Aorta (tissue), 5 donors: Measurements from ENCODE around the gene BNC2. TPM values are rescaled to one million over a fixed set of nuclear protein-coding genes. Genes with fewer than 3 reads are reported as not detected.

Source experiments
- ATAC-seq: fragments of 200-7000 bp; cut with Tn5 transposase; one replicate; pipeline ENCODE4 v1.9.1; 2022; ENCODE audit warnings: moderate library complexity; ENCODE audit not compliant: low FRiP score
- DNase-seq, 2 donors: peaks; one replicate each; pipeline ENCODE4 v3.0.0-alpha.2; 2020
- H3K27ac ChIP-seq, 2 donors: one replicate each; pipeline ENCODE4 v1.5.1; 2013; ENCODE audit warnings: low read length in 2 of 2, mild to moderate bottlenecking in 2 of 2, moderate library complexity in 2 of 2, control low read depth in 1 of 2, inconsistent platforms in 1 of 2, low read depth in 1 of 2
- H3K27me3 ChIP-seq, 2 donors: one replicate each; pipeline ENCODE4 v1.6.1; 2013; ENCODE audit warnings: control low read depth in 1 of 2, low read length in 1 of 2, mild to moderate bottlenecking in 1 of 2, moderate library complexity in 1 of 2; ENCODE audit not compliant: insufficient read depth in 2 of 2, control insufficient read depth in 1 of 2
- H3K36me3 ChIP-seq, 2 donors: one replicate each; pipeline ENCODE4 v1.6.1; 2013; ENCODE audit warnings: control low read depth in 1 of 2, low read length in 1 of 2, mild to moderate bottlenecking in 1 of 2; ENCODE audit not compliant: insufficient read depth in 2 of 2, control insufficient read depth in 1 of 2
- H3K4me1 ChIP-seq, 2 donors: one replicate each; pipeline ENCODE4 v1.6.1; 2013; ENCODE audit warnings: low read length in 2 of 2, control low read depth in 1 of 2, mild to moderate bottlenecking in 1 of 2, moderate library complexity in 1 of 2; ENCODE audit not compliant: insufficient read depth in 2 of 2, control insufficient read depth in 1 of 2
- H3K4me3 ChIP-seq, 2 donors: one replicate each; pipeline ENCODE4 v1.5.1; 2013; ENCODE audit warnings: low read length in 2 of 2, control low read depth in 1 of 2, mild to moderate bottlenecking in 1 of 2
- H3K9me3 ChIP-seq: one replicate; pipeline ENCODE4 v1.6.1; 2013; ENCODE audit warnings: mild to moderate bottlenecking, low read length; ENCODE audit not compliant: control insufficient read depth
- WGBS, 2 donors: extraction: QIAGEN DNeasy Blood & Tissue Kit; methylation state at CpG; one replicate each; pipeline ENCODE4 v1.1.7; 2013; 5-methylcytosine and 5-hydroxymethylcytosine counted together
- intact Hi-C, 2 donors: fragments of 100-400 bp; cut with DNase I; formaldehyde crosslinking; loops; one replicate each; pipeline versions ENCODE4 v1.14.2 to v1.15.0; 2022
- polyA plus RNA-seq, 2 donors: library from polyadenylated mRNA; stranded (reverse); fragments of 200-250 nt; gene quantifications; one replicate each; pipeline ENCODE4 v1.2.3, GENCODE V29; 2013
- total RNA-seq, 2 donors: library from RNA; stranded (reverse); fragmentation: NEBNext Ultra II Directional; extraction: Animal tissue kit (Norgen Biotek cat#: 25700); gene quantifications; one replicate each; pipeline ENCODE4 v1.2.1, GENCODE V29; 2021
- donor health status: healthy with polysubstance abuse.
- donor health status: Bipolar disorder and iron deficiency.
- donor health status: DM: no; HTN: no; CAD: no.
- donor health status: DM: no; HTN: no; CAD: no.
- donor health status: DM: yes; HTN: yes; CAD: no.

The BNC2 gene
- total and polyA plus RNA-seq, 4 donors: 0.36 to 69.0 (median 11.5) TPM

DNA sequence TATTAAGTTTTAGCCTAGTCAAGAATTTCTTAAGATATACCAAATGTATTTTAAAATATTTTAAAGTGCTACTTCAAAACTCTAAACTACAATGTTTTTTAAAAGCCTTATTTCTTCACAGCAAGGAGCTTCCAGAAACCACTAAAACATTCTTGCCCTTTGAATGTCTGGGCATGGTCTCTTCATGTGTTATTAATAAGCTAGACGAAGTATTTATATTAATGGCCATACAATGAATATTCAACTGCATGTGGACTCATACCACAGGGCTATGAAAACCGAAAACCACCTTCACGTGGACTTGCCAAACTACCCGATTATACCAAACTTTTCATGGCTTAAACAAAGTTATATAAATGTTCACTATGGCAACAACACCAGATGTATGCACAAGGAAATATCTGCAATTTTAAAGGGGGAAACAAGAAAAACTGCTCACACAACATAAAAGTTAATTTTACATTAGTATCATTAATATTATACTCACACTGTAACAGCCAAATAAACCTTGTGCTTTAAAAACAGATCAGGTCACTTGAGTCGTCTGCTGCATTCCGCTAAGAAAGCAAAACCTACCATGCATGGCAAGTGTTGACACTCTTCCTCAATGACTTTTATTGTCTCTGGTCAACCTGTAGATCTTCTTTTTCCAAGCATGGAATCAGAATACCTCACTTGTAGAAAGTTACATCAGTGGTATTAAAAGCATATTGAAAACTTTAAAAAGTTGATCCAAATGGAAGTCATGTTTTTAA is 246.3 kb downstream of the BNC2 start:
- Histone ChIP-seq H3K4me1 (peaks cover 0 to 2% of the 10 kb centered on the region in 2 donors), H3K9me3 (no peaks in the 10 kb centered on the region), H3K4me3 (no peak overlapping the region), H3K27me3 (no peaks in the 10 kb centered on the region), H3K27ac (no peak overlapping the region), H3K36me3 (no peaks in the 10 kb centered on the region)
- intact Hi-C loops: loop anchor here in 1 of 2 donors (10.0 kb wide), 2 partner anchors 81 to 429 kb away; no protein-coding TSS in a partner anchor
- DNase-seq (no peak), ATAC-seq (no peak)
- WGBS, 2 donors: 91% methylated on average over 6 of the region's 6 CpGs

DNA sequence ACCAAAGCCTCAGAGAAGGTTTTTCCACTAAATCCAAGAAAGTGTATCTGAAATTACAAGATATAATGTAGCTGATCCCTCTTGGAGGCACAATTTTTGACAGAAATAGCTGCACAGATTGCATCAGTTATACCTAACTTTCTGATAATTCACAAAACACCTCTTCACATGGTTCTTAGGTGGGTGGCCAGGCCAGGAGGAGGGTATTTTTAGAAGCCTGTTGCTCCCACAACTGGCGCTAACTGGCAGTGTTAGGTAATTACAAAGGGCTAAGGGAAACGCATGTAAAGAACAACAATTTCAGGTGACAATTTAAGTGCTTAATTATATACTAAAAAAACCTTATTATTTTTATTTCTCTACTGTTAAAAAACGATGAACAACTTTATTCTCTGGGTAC is 247.9 kb downstream of the BNC2 start:
- no peaks in the 10 kb centered on the region for H3K9me3 ChIP-seq
- H3K4me1 ChIP-seq: peaks cover 0 to 2% of the 10 kb centered on the region in 2 donors
- DNase-seq (no peak), ATAC-seq (no peak)
- H3K27me3 ChIP-seq: no peaks in the 10 kb centered on the region
- H3K27ac ChIP-seq: no peak overlapping the region
- no peak overlapping the region for H3K4me3 ChIP-seq
- intact Hi-C loops: loop anchor here in 1 of 2 donors (10.0 kb wide), 2 partner anchors 82 to 428 kb away; no protein-coding TSS in a partner anchor
- H3K36me3 ChIP-seq: no peaks in the 10 kb centered on the region
- WGBS, 2 donors: 92 to 95% methylated on average over 3 of the region's 3 CpGs

DNA sequence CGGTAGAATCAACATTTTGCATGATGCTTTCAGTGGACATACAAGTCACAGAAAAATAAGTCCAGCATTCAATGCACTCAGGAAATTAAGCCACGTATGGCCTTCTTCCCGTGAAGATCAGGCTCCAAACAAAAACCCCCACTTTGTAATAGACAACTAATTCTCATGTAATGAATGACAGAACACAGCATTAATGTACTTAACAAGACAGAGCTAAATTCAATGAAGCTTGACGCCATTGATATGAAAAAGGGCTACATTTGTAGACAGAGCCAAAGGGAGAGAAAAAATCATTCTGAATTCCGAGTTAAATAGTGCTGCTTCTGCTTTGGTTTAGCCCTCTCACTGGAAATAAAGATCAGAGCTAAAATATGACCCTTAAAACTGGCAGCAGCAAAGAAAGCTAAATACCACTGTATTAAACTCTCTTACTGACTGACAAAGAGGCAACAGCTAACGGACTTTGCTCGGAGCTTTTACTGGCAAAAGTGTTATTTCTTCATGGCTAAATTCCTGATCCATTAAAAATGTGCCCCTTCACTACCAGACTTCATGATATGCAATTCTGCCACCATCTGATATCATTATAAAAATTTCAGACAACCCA is 250.5 kb downstream of the BNC2 start:
- Histone ChIP-seq H3K36me3 (no peaks in the 10 kb centered on the region), H3K27ac (no peak overlapping the region), H3K27me3 (no peaks in the 10 kb centered on the region), H3K4me3 (no peak overlapping the region), H3K4me1 (no peaks in the 10 kb centered on the region), H3K9me3 (no peaks in the 10 kb centered on the region)
- DNase-seq (no peak), ATAC-seq (no peak)
- intact Hi-C loops: loop anchor here (10.0 kb wide), 2 partner anchors 85 to 425 kb away; no protein-coding TSS in a partner anchor
- 26 to 27% methylated on average over 7 of the region's 7 CpGs for WGBS, 2 donors

DNA sequence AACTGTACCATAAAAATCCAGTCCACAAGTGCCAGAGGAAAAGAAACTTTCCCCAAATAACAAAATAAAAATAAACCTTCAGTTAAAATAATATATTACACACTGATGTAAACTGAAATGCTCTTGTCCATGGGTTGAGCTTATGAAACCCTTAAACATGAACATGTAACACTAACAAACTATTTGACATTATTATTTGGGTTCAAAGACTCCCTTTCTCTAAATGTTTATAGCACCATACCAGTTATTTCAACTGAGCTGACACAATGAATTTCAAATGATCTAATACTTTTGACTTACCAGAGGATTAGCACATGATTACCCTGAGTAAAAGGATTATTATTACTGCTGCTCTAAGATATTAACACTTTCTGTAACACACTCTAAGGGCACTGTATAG is 251.1 kb downstream of the BNC2 start:
- no peak for ATAC-seq
- no peak for DNase-seq
- no peaks in the 10 kb centered on the region for H3K9me3 ChIP-seq

DNA sequence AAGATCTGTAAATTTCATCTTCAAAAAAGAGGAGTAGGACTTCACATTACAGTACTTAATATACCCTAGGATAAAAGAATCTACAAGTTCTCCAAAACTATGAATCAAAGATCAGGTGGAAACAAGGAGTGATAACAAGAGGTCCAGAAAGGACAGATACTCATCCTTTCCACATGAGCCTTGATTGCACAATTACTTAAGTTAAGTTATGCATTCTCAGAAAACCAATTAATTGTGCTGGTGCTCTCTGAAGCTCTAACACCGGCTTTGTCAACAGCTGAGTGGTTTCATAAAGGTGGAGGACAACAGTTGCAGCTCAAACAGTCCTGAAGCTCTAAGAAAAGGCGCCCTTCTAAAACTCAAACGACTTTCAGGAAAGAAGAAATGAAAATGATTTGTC is 251.9 kb downstream of the BNC2 start:
- no peaks in the 10 kb centered on the region for H3K9me3 ChIP-seq
- intact Hi-C loops: loop anchor here in 1 of 2 donors (10.0 kb wide), 1 partner anchor 424 kb away; no protein-coding TSS in a partner anchor
- ATAC-seq: no peak
- no peak for DNase-seq
- no peaks in the 10 kb centered on the region for H3K27me3 ChIP-seq
- no peaks in the 10 kb centered on the region for H3K36me3 ChIP-seq
- no peak overlapping the region for H3K27ac ChIP-seq
- no peak overlapping the region for H3K4me3 ChIP-seq
- WGBS, 2 donors: 71 to 74% methylated on average over 3 of the region's 3 CpGs
- no peaks in the 10 kb centered on the region for H3K4me1 ChIP-seq

More for the DNA sequence above, 251.1 kb downstream of the BNC2 start:
- no peaks in the 10 kb centered on the region for H3K36me3 ChIP-seq
- H3K4me1 ChIP-seq: no peaks in the 10 kb centered on the region
- H3K27ac ChIP-seq: no peak overlapping the region
- H3K4me3 ChIP-seq: no peak overlapping the region
- intact Hi-C loops: loop anchor here in 1 of 2 donors (10.0 kb wide), 1 partner anchor 425 kb away; no protein-coding TSS in a partner anchor
- H3K27me3 ChIP-seq: no peaks in the 10 kb centered on the region

DNA sequence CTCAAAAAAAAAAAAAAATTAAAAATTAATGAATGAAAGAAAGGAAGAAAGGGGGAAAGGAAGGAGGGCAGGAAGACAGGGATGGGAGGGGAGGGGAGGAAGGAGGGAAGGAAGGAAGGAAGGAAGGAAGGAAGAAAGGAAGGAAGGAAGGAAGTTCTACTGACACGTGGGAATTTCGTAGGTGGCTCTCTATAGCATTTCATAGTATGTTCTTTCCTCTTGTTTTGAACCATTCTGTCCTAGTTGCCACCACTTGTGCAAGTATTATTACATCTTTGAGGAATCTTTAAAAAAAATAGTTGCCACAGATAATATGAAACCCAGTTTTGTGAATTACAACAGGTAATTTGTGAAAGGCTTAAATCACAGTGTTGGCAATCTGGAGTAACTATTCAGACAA is 253.8 kb downstream of the BNC2 start:
- Histone ChIP-seq H3K4me1 (no peaks in the 10 kb centered on the region), H3K27me3 (no peaks in the 10 kb centered on the region), H3K9me3 (no peaks in the 10 kb centered on the region), H3K4me3 (no peak overlapping the region), H3K27ac (no peak overlapping the region), H3K36me3 (no peaks in the 10 kb centered on the region)
- intact Hi-C loops: loop anchor here in 1 of 2 donors (10.0 kb wide), 1 partner anchor 422 kb away; no protein-coding TSS in a partner anchor
- no peak for ATAC-seq
- WGBS, 2 donors: 88 to 95% methylated on average over 2 of the region's 2 CpGs
- DNase-seq: no peak

DNA sequence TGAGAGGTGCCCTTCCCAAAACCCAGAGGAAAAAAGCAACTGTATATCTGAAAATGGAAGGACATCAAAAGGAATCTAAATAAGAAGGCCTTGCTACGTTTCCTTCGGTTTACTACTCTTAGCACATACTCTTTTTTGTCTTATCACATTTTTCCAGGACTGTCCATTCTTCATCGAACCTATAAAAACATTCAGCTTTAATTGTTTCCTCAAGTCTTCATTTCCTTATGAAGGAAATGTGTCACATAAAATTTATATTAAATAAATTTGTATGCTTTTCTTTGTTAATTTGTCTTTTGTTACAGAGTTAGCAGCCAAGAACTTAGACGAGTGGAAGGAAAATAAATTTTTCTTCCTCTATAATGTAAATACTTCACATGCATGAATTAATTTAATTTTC is 255.0 kb downstream of the BNC2 start:
- Histone ChIP-seq H3K9me3 (no peaks in the 10 kb centered on the region), H3K27ac (no peak overlapping the region), H3K27me3 (no peaks in the 10 kb centered on the region), H3K4me1 (no peaks in the 10 kb centered on the region), H3K4me3 (no peak overlapping the region), H3K36me3 (no peaks in the 10 kb centered on the region)
- WGBS, 2 donors: 87 to 92% methylated on average over 4 of the region's 4 CpGs
- intact Hi-C loops: loop anchor here in 1 of 2 donors (10.0 kb wide), 1 partner anchor 421 kb away; no protein-coding TSS in a partner anchor
- ATAC-seq (no peak), DNase-seq (no peak)

DNA sequence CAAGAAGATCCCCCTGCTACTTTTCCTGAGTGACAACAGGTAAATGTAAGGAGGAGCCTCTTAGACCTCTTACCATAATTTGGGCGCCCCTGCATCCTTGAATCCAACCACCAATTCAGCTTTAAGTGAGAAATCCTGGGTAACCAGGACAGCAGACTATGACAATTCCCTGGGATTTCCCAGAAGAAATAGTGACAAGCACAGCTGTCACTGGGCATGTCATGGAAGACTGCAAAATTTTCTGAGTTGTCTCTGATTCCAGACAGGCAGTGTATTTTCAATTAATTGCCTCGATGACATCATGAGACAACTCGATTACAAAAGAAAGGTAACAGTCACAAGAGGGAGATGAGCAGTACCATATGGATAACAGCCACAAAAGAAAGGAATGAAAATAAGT is 256.9 kb downstream of the BNC2 start:
- H3K4me3 ChIP-seq: no peak overlapping the region
- no peak overlapping the region for H3K27ac ChIP-seq
- no peak for DNase-seq
- H3K9me3 ChIP-seq: no peaks in the 10 kb centered on the region
- no peaks in the 10 kb centered on the region for H3K4me1 ChIP-seq
- H3K36me3 ChIP-seq: no peaks in the 10 kb centered on the region
- 63% methylated on average over 3 of the region's 3 CpGs for WGBS, 2 donors
- no peak for ATAC-seq
- H3K27me3 ChIP-seq: no peaks in the 10 kb centered on the region
- intact Hi-C loops: loop anchor here in 1 of 2 donors (10.0 kb wide), 1 partner anchor 419 kb away; no protein-coding TSS in a partner anchor
